NCI-H128 (cell line): ENCODE data around the gene MYH9.

Source experiments
- DNase-seq: peaks from one replicate; lab custom pipeline; 2025; ENCODE audit not compliant: unreplicated experiment; lab: John Stamatoyannopoulos, UW

Gene MYH9

GRCh38 chr22:36332623-36333332 is 55.0 kb downstream of the MYH9 start:
- DNase-seq: no peak

- DNase-seq: no peak
Observed at GRCh38 chr22:36331912-36332622, 55.7 kb downstream of the MYH9 start.

- DNase-seq: no peak
Observed at GRCh38 chr22:36331306-36331911, 56.4 kb downstream of the MYH9 start.

GRCh38 chr22:36330655-36331305 is 57.0 kb downstream of the MYH9 start:
- no peak for DNase-seq

GRCh38 chr22:36330127-36330526 is 57.6 kb downstream of the MYH9 start:
- no peak for DNase-seq

GRCh38 chr22:36329254-36330078 is 58.3 kb downstream of the MYH9 start:
- no peak for DNase-seq

GRCh38 chr22:36328635-36329253 is 59.0 kb downstream of the MYH9 start:
- no peak for DNase-seq

- no peak for DNase-seq
Observed at GRCh38 chr22:36327922-36328551, 59.7 kb downstream of the MYH9 start.

- no peak for DNase-seq
Observed at GRCh38 chr22:36326178-36327161, 61.3 kb downstream of the MYH9 start.

GRCh38 chr22:36325154-36326031 is 62.4 kb downstream of the MYH9 start:
- no peak for DNase-seq

- DNase-seq: no peak
Observed at GRCh38 chr22:36324414-36324813, 63.4 kb downstream of the MYH9 start.

- no peak for DNase-seq
Observed at GRCh38 chr22:36323855-36324331, 63.9 kb downstream of the MYH9 start.

GRCh38 chr22:36323182-36323854 is 64.4 kb downstream of the MYH9 start:
- no peak for DNase-seq

- DNase-seq: no peak
Observed at GRCh38 chr22:36322602-36322915, 65.2 kb downstream of the MYH9 start.

GRCh38 chr22:36321797-36322601 is 65.8 kb downstream of the MYH9 start:
- DNase-seq: no peak

- no peak for DNase-seq
Observed at GRCh38 chr22:36320553-36320952, 67.2 kb downstream of the MYH9 start.
